K562 (cell line): ENCODE results near the gene NAA10. TPM values are rescaled to one million over a fixed set of nuclear protein-coding genes. Genes with fewer than 3 reads are reported as not detected.

Experiments
- CREB1 ChIP-seq, 2 experiments: sonication (generic) in 1 of 2; formaldehyde crosslinking in 1 of 2; IDR thresholded peaks; 2 replicates each; pipeline versions ENCODE4 v1.6.1 to v1.8.0; 2012 to 2022; ENCODE audit warnings: inconsistent platforms in 1 of 2, mild to moderate bottlenecking in 1 of 2, missing genetic modification reagents in 1 of 2, moderate library complexity in 1 of 2
- DMBX1 ChIP-seq: fragments of 250-450 bp; sonication (Bioruptor Pico); IDR thresholded peaks from 2 replicates; pipeline ENCODE4 v1.8.0; 2022; ENCODE audit warnings: inconsistent platforms, mild to moderate bottlenecking, moderate library complexity, borderline replicate concordance
- E2F3 ChIP-seq: fragments of 250-450 bp; sonication (Bioruptor Pico); IDR thresholded peaks from 2 replicates; pipeline ENCODE4 v1.4.0; 2020; ENCODE audit warnings: mild to moderate bottlenecking
- ETV5 ChIP-seq: sonication (generic); formaldehyde crosslinking; IDR thresholded peaks from 2 replicates; pipeline ENCODE4 v1.4.0; 2020; ENCODE audit warnings: low read depth, mild to moderate bottlenecking, missing genetic modification reagents
- HCFC1 ChIP-seq: IDR thresholded peaks from 2 replicates; pipeline ENCODE4 v1.6.1; 2012; ENCODE audit warnings: low read depth, low read length, improper control_type of control experiment
- MAZ ChIP-seq, 2 experiments: fragments of 450-650 bp in 1 of 2; sonication (generic) in 1 of 2; formaldehyde crosslinking; IDR thresholded peaks in 1 of 2; conservative IDR thresholded peaks in 1 of 2; 2 replicates each; pipeline versions ENCODE4 v1.4.0 to v1.5.0; 2020; ENCODE audit warnings: mild to moderate bottlenecking in 1 of 2, missing genetic modification reagents in 1 of 2
- MTA3 ChIP-seq: fragments of 450-650 bp; formaldehyde crosslinking; IDR thresholded peaks from 2 replicates; pipeline ENCODE4 v1.6.1; 2017; ENCODE audit warnings: mild to moderate bottlenecking, borderline replicate concordance
- NFYB ChIP-seq: IDR thresholded peaks from 2 replicates; pipeline ENCODE4 v1.6.1; 2011; ENCODE audit warnings: mild to moderate bottlenecking, moderate library complexity; ENCODE audit not compliant: insufficient read length; ENCODE audit errors: extremely low read depth
- PHF8 ChIP-seq: fragments of 200-600 bp; sonication (generic); IDR thresholded peaks from 2 replicates; pipeline ENCODE4 v1.6.1; 2012; ENCODE audit warnings: mixed run types, mild to moderate bottlenecking, inconsistent platforms, low read length, moderate library complexity, borderline replicate concordance
- SMARCA5 ChIP-seq: fragments of 450-650 bp; IDR thresholded peaks from 2 replicates; pipeline ENCODE4 v1.6.1; 2016
- SMC3 ChIP-seq: conservative IDR thresholded peaks from 2 replicates; pipeline ENCODE4 v1.6.1; 2011; ENCODE audit warnings: low read depth, low read length, improper control_type of control experiment; ENCODE audit not compliant: insufficient read depth
- SOX6 ChIP-seq: fragments of 450-650 bp; IDR thresholded peaks from 2 replicates; pipeline ENCODE4 v1.6.1; 2014; ENCODE audit warnings: mild to moderate bottlenecking
- SRSF9 ChIP-seq: fragments of 200-400 bp; formaldehyde crosslinking; IDR thresholded peaks from 2 replicates; pipeline ENCODE4 v1.6.1; 2017; ENCODE audit warnings: low read depth, low read length, borderline replicate concordance
- SUPT5H ChIP-seq: fragments of 450-650 bp; IDR thresholded peaks from 2 replicates; pipeline ENCODE4 v1.6.1; 2016
- TEAD1 ChIP-seq, 2 experiments: fragments of 450-650 bp in 1 of 2; sonication (generic) in 1 of 2; formaldehyde crosslinking; IDR thresholded peaks; 2 replicates each; pipeline versions ENCODE4 v1.4.0 to v1.8.0; 2020 to 2022; ENCODE audit warnings: mild to moderate bottlenecking in 2 of 2, missing genetic modification reagents in 1 of 2
- TEAD4 ChIP-seq, 2 experiments: sonication (generic) in 1 of 2; formaldehyde crosslinking in 1 of 2; IDR thresholded peaks; 2 replicates each; pipeline versions ENCODE4 v1.6.1 to v1.8.0; 2012 to 2022; ENCODE audit warnings: borderline replicate concordance in 1 of 2, inconsistent platforms in 1 of 2, low read length in 1 of 2, mild to moderate bottlenecking in 1 of 2, missing genetic modification reagents in 1 of 2
- THRAP3 ChIP-seq: fragments of 450-650 bp; IDR thresholded peaks from 2 replicates; pipeline ENCODE4 v1.6.1; 2016; ENCODE audit warnings: mild to moderate bottlenecking, inconsistent platforms, borderline replicate concordance
- USF2 ChIP-seq: sonication (generic); formaldehyde crosslinking; IDR thresholded peaks from 2 replicates; pipeline ENCODE4 v1.5.0; 2020; ENCODE audit warnings: missing genetic modification reagents
- WHSC1 ChIP-seq: IDR thresholded peaks from one replicate; pipeline ENCODE4 v1.6.1; 2012; ENCODE audit warnings: low read length, control low read depth, inconsistent platforms
- ZMIZ1 ChIP-seq, 2 experiments: fragments of 150-350 bp in 1 of 2; IDR thresholded peaks; 2 replicates each; pipeline ENCODE4 v1.6.1; 2012 to 2016; ENCODE audit warnings: low read depth in 2 of 2, low read length in 2 of 2, mild to moderate bottlenecking in 1 of 2, moderate library complexity in 1 of 2
- ZNF316 ChIP-seq: fragments of 450-650 bp; IDR thresholded peaks from 2 replicates; pipeline ENCODE4 v1.6.1; 2016
- ZNF436 ChIP-seq: fragments of 250-450, 450-650 bp; sonication (Bioruptor Pico); formaldehyde crosslinking; IDR thresholded peaks from 2 replicates; pipeline ENCODE4 v1.7.0; 2020; ENCODE audit warnings: mild to moderate bottlenecking
- ZNF780A ChIP-seq: fragments of 250-450 bp; sonication (Bioruptor Pico); IDR thresholded peaks from 2 replicates; pipeline ENCODE4 v1.5.0; 2021; ENCODE audit warnings: mild to moderate bottlenecking
- polyA plus RNA-seq, 8 experiments: library from polyadenylated mRNA; depleted of rRNA in 4 of 8; stranded (reverse) in 5 of 8; unstranded in 3 of 8; fragments of >200 nt; fragmentation: Nextera tagmentation in 2 of 8; fragmentation: Illumina TruSeq in 1 of 8; extraction: Ambion mirVana in 2 of 8; extraction: Trizol in 1 of 8; gene quantifications; 2 replicates each; pipeline versions ENCODE4 v1.2.1 to v1.2.3, GENCODE V29; 2011 to 2014; ENCODE audit warnings: inconsistent platforms in 1 of 8, missing spikeins in 1 of 8
- total RNA-seq, 7 experiments: library from RNA; depleted of rRNA in 6 of 7; stranded (reverse); fragments of >200 nt in 6 of 7; fragmentation: Illumina TruSeq in 2 of 7; extraction: Trizol in 2 of 7; gene quantifications; 2 replicates each; pipeline versions ENCODE4 v1.2.1 to v1.2.3, GENCODE V29; 2011 to 2021; ENCODE audit warnings: low replicate concordance in 1 of 7

NAA10 gene
- total and polyA plus RNA-seq, 9 of the 15 experiments (the other 6 are each of a cell fraction or from before 2014, with no cell fraction given) = 11.1 to 250 (median 134) TPM

DNA sequence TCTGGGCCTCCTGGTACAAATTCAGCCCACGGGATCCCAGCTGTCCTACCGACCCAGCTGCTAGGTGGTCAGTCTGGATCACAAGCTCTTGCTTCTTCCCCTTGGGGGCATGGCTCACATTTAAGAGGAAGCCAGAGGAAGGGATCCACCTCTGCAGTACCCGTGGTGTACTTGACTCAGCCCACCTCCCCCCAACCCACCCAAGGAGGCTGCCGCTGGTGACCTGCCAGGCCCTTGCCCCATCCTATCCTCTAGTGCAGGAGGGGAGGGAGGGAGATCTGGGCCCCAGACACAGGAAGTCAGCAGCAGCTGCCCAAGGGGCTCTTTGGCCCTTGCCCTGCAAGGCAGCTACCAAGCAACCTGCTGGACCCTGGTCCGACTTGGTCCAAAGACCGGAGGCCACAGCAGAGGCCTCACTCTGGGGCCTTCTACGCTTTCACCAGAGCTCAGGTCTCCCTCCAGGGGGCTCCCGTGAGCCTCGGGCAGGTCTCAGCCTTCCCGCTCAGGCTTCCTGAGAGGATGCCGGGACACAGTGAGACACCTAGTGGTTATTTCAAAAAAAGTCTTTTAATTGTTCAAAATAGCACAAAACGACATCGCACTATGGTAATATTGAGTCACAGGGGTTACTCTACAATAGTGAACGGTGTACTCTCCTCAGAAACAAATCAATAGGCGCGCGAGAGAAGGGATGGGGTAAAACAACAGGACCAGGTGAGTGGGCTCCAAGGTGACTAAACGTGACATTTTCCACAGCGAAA, 12.4 kb upstream of the NAA10 start (continued):
- TF ChIP-seq ZNF436 (CRISPR knock-in tag) (no peak), ZMIZ1 (IDR thresholded peaks at IDR 0.05; ENCODE audit: low read depth in 2 of 2, low read length in 2 of 2) (no peak), SRSF9 (no peak), MTA3 (0 out of 2 replicates have a peak, but pooled peaks have one; percentile 17), THRAP3 (0 out of 2 replicates have a peak, but pooled peaks have one; percentile 38), TEAD4 (IDR thresholded peaks at IDR 0.05; ENCODE audit: low read length) (peak; percentile 43; the same call in 1 of the 2 replicates), TEAD4 (CRISPR knock-in tag; IDR thresholded peaks at IDR 0.05; ENCODE audit: borderline replicate concordance) (no peak), ZNF316 (no peak), DMBX1 (CRISPR knock-in tag) (0 out of 2 replicates have a peak, but pooled peaks have one; percentile 37), PHF8 (no peak), CREB1 (IDR thresholded peaks at IDR 0.05) (0 out of 2 replicates have a peak, but pooled peaks have one; percentile 17), CREB1 (CRISPR knock-in tag; IDR thresholded peaks at IDR 0.05) (no peak), E2F3 (CRISPR knock-in tag) (peak; percentile 68; the same call in 1 of the 2 replicates), MAZ (CRISPR knock-in tag; conservative IDR thresholded peaks at IDR 0.05 in 1 of 2, IDR thresholded peaks at IDR 0.05 in 1 of 2) (peak in 1 of 2 experiments; percentile 44; a peak in 1 of 4 replicates), ZNF780A (CRISPR knock-in tag) (no peak), SOX6 (no peak; the same call in 1 of the 2 replicates), USF2 (CRISPR knock-in tag) (no peak), SUPT5H (0 out of 2 replicates have a peak, but pooled peaks have one; percentile 17), ETV5 (CRISPR knock-in tag) (no peak), SMARCA5 (no peak), NFYB (no peak), TEAD1 (CRISPR knock-in tag; IDR thresholded peaks at IDR 0.05) (0 out of 4 replicates have a peak, but pooled peaks of 1 of the 2 experiments have one; percentile 35), SMC3 (peak; percentile 71), WHSC1 (no peak), HCFC1 (0 out of 2 replicates have a peak, but pooled peaks have one; percentile 18)
